Omental fat pad (tissue), 4 donors: ENCODE data around the gene CDKN1A. TPM values are rescaled to one million over a fixed set of nuclear protein-coding genes. Genes with fewer than 3 reads are reported as not detected.
A peak's percentile ranks its signal among the peaks of the same experiment; 100 is the strongest.

Experiments
- ATAC-seq: fragments of 150-250 bp; one replicate; pipeline ENCODE4 v1.9.1; 2016; ENCODE audit warnings: mild to moderate bottlenecking, moderate library complexity; ENCODE audit not compliant: low FRiP score
- DNase-seq: peaks from one replicate; pipeline ENCODE4 v3.0.0-alpha.2; 2019; ENCODE audit warnings: low spot score
- total RNA-seq, 4 donors: library from RNA; depleted of rRNA; stranded (reverse); fragments of >200 nt; gene quantifications; one replicate each; pipeline ENCODE4 v1.1.0, GENCODE V29; 2016
- TF ChIP-seq, protein P1 (sequence below), 3 donors: fragments of 450-650 bp; IDR thresholded peaks; one replicate each; pipeline ENCODE4 v1.5.1; 2016 to 2017; ENCODE audit warnings: antibody characterized with exemption in 3 of 3, mild to moderate bottlenecking in 3 of 3, moderate library complexity in 2 of 3

The CDKN1A gene
- total RNA-seq, 4 donors from 2014 or later: 126 to 611 (median 261) TPM

DNA sequence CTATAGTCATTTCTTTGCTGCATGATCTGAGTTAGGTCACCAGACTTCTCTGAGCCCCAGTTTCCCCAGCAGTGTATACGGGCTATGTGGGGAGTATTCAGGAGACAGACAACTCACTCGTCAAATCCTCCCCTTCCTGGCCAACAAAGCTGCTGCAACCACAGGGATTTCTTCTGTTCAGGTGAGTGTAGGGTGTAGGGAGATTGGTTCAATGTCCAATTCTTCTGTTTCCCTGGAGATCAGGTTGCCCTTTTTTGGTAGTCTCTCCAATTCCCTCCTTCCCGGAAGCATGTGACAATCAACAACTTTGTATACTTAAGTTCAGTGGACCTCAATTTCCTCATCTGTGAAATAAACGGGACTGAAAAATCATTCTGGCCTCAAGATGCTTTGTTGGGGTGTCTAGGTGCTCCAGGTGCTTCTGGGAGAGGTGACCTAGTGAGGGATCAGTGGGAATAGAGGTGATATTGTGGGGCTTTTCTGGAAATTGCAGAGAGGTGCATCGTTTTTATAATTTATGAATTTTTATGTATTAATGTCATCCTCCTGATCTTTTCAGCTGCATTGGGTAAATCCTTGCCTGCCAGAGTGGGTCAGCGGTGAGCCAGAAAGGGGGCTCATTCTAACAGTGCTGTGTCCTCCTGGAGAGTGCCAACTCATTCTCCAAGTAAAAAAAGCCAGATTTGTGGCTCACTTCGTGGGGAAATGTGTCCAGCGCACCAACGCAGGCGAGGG, 594 bp upstream of the CDKN1A start:
- DNase-seq (no peak), ATAC-seq (no peak)
- TF ChIP-seq, protein P1, sequence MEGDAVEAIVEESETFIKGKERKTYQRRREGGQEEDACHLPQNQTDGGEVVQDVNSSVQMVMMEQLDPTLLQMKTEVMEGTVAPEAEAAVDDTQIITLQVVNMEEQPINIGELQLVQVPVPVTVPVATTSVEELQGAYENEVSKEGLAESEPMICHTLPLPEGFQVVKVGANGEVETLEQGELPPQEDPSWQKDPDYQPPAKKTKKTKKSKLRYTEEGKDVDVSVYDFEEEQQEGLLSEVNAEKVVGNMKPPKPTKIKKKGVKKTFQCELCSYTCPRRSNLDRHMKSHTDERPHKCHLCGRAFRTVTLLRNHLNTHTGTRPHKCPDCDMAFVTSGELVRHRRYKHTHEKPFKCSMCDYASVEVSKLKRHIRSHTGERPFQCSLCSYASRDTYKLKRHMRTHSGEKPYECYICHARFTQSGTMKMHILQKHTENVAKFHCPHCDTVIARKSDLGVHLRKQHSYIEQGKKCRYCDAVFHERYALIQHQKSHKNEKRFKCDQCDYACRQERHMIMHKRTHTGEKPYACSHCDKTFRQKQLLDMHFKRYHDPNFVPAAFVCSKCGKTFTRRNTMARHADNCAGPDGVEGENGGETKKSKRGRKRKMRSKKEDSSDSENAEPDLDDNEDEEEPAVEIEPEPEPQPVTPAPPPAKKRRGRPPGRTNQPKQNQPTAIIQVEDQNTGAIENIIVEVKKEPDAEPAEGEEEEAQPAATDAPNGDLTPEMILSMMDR (IDR thresholded peaks at IDR 0.05): no peak

DNA sequence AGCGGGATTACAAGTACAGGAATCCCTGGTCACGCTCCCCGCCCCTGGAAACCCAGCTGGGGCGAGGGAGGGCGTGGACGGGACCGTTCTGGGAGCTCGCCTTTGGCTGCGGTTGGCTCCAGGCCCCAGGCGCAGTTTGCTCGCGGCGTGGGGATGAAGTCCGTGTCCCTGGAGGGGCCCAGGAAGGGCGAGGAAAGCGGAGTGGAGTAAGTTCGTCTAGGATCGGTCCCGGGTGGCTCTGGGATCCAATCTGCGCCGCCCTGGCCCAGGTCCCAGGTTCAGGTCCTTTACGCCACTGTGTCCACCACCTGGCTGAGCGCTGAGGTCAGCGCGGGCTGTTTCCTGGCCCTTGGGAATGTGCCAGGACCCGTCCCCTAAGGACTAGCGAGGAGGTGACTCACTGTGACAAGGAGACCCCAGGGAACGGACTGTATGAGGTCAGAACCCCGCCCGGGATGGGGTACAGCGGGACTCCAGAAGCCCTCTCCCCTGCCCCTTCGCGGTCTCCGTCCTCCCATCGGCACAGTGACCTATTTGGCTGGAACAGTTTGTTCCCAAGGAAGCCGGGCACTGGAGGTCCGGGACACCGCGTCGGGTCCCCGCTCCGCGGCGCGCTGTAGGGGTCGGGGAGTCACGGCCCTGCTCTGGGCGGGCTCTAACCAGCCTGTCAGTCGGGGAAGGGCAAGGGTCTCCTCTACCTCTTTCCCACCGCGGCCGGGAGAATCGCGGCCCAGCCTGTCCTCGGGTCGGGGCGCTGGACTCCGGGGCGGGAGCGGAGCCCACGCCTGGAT, 724 bp downstream of the CDKN1A start:
- ATAC-seq: peak; percentile 14
- peak; percentile 65 for DNase-seq
- TF ChIP-seq, protein P1 (IDR thresholded peaks at IDR 0.05): no peak

DNA sequence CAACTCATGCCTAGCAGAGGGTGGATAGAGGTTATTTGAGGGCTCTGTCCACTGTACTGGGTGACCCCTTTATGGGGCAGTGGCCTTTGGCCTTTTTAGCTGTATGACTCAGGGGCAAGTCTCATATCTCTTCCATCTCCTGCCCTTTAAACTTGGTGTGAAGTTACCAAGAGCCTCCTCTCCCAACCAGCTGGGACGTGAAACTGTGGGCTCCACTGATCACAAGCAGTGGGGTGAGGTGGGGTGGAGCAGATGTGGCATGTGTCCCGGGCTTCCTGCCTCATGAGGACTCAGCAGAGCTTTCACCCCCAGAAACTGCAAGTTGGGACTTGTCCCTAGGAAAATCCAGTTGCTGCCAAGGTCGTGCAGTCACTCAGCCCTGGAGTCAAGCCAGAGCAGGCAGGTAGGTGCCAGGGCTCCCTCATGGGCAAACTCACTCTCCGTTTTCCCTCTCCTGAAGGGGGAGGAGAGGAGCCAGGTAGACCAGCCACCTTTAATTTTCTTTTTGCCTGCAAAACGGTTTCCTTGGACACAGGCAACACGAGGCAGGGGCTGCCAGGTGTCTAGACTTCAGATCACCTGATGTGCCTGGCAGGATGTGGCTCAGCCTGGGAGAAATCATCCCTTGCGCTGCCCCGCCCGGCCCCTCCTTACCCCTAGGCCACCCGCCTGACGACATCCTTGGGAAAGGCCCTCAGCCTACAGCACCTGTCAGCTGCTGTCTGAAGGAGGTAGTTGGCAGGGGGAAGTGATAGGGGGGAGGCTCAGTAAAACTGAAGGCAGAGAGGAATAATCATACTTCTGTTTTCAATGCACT, 4.0 kb downstream of the CDKN1A start:
- TF ChIP-seq, protein P1 (IDR thresholded peaks at IDR 0.05): no peak
- ATAC-seq: no peak
- DNase-seq: no peak

DNA sequence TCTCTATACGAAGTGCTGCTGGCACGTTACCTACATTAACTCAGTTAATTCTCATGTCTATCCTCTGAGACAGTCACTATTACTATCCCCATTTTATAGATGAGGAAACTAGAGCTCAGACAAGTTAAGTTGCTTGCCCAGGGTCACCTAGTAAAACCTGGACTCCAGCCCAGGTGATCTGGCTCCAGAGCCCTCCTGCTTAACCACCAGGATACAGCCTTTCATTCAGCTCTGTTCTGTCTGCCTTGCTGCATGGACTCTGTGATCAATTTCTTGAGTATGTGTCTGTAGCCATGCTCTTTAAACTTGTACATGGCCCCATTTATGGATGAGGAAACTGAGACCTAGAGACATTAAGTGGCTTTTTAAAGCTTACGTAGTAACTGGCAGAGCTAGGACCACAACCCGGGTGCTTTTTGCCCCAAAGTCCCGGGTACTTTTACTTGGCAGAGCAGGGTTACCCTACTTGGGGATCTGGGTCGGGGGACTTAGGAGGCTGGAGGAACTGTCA, 4.7 kb downstream of the CDKN1A start:
- no peak for ATAC-seq
- DNase-seq: no peak
- TF ChIP-seq, protein P1 (IDR thresholded peaks at IDR 0.05): no peak

DNA sequence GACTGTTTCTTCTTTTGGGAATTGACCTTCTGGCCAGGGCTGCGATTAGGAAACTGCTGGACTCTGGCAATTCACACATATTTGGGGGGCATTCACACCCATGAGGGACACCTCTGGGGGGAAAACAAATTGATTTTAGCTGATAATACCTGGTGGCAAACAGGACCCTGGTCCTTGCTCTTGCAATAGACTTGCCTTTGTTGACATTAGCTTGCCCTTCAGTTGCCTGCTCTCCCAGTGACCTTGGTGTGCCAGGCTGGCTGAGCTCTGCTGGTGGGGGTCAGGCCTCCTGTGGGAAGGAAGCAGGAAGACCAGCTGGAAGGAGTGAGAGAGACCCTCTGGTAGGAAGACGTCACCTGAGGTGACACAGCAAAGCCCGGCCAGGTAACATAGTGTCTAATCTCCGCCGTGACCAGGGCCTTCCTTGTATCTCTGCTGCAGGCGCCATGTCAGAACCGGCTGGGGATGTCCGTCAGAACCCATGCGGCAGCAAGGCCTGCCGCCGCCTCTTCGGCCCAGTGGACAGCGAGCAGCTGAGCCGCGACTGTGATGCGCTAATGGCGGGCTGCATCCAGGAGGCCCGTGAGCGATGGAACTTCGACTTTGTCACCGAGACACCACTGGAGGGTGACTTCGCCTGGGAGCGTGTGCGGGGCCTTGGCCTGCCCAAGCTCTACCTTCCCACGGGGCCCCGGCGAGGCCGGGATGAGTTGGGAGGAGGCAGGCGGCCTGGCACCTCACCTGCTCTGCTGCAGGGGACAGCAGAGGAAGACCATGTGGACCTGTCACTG, 5.3 kb downstream of the CDKN1A start:
- TF ChIP-seq, protein P1 (IDR thresholded peaks at IDR 0.05): no peak
- DNase-seq (peak; percentile 22), ATAC-seq (no peak)

DNA sequence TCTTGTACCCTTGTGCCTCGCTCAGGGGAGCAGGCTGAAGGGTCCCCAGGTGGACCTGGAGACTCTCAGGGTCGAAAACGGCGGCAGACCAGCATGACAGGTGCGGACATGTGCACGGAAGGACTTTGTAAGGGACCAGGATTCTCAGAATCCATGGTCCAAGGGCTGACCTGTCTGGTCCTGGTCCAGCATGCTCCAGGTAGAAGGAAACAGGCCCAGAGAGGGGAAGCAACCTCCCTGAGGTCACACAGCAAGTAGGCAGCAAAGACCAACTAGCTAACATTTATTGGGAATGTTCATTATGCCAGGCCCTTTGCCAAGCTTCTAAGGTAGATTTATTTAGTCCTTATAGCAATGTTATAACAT, 5.9 kb downstream of the CDKN1A start:
- DNase-seq (peak; percentile 19), ATAC-seq (no peak)
- TF ChIP-seq, protein P1 (IDR thresholded peaks at IDR 0.05): no peak
